HG02981 (cell line): ENCODE data around the gene PRR15L.
A peak's percentile ranks its signal among the peaks of the same experiment; 100 is the strongest.
"Not testable (repeated sequence)": the region's sequence is repeated elsewhere in the genome, so short reads cannot be mapped to it uniquely, and the experiment has no call there.

Experiments
- ATAC-seq: cut with Tn5 transposase; IDR thresholded peaks from one replicate; pipeline ENCODE4 v1.9.1; 2021; ENCODE audit warnings: mild to moderate bottlenecking, moderate library complexity; ENCODE audit not compliant: unreplicated experiment

PRR15L gene

GRCh38 chr17:47989159-47989558 lies 31.5 kb upstream of the PRR15L start:
- ATAC-seq: no peak

- not testable (repeated sequence) for ATAC-seq
Observed at GRCh38 chr17:47988445-47988844, 30.8 kb upstream of the PRR15L start.

- no peak for ATAC-seq
Observed at GRCh38 chr17:47987240-47987835, 29.7 kb upstream of the PRR15L start.

- ATAC-seq: no peak
Observed at GRCh38 chr17:47986520-47986919, 28.8 kb upstream of the PRR15L start.

- no peak for ATAC-seq
Observed at GRCh38 chr17:47983492-47984223, 26.0 kb upstream of the PRR15L start.

GRCh38 chr17:47982645-47983390 lies 25.1 kb upstream of the PRR15L start:
- no peak for ATAC-seq

- ATAC-seq: no peak
Observed at GRCh38 chr17:47982091-47982617, 24.5 kb upstream of the PRR15L start.

- ATAC-seq: no peak
Observed at GRCh38 chr17:47981462-47981861, 23.8 kb upstream of the PRR15L start.

GRCh38 chr17:47980541-47980940 lies 22.9 kb upstream of the PRR15L start:
- no peak for ATAC-seq

GRCh38 chr17:47978324-47978723 lies 20.6 kb upstream of the PRR15L start:
- ATAC-seq: no peak

- ATAC-seq: no peak
Observed at GRCh38 chr17:47975823-47976205, 18.1 kb upstream of the PRR15L start.

GRCh38 chr17:47975189-47975822 lies 17.6 kb upstream of the PRR15L start:
- no peak for ATAC-seq

- no peak for ATAC-seq
Observed at GRCh38 chr17:47973541-47973940, 15.9 kb upstream of the PRR15L start.

GRCh38 chr17:47970725-47971499 lies 13.2 kb upstream of the PRR15L start, which contains the start of gene CDK5RAP3:
CDK5RAP3 (plus strand) TSS chr17:47971113; CDS start chr17:47971147, 34 bp downstream.
- peak; percentile 94 for ATAC-seq

- no peak for ATAC-seq
Observed at GRCh38 chr17:47969930-47970724, 12.4 kb upstream of the PRR15L start.

GRCh38 chr17:47968836-47969235 lies 11.2 kb upstream of the PRR15L start:
- ATAC-seq: no peak

GRCh38 chr17:47967607-47968252 lies 10.0 kb upstream of the PRR15L start:
- no peak for ATAC-seq

- no peak for ATAC-seq
Observed at GRCh38 chr17:47966079-47966519, 8.4 kb upstream of the PRR15L start.

- ATAC-seq: no peak
Observed at GRCh38 chr17:47964856-47965255, 7.2 kb upstream of the PRR15L start.
